NCI-H82 treated with DMSO at 0.1 percent for 48 hours (cell line): ENCODE results near the gene QPRT.
A peak's percentile ranks its signal among the peaks of the same experiment; 100 is the strongest.
"Not testable (repeated sequence)": the region's sequence is repeated elsewhere in the genome, so short reads cannot be mapped to it uniquely, and the experiment has no call there.

Experiments
- DNase-seq: peaks from one replicate; lab custom pipeline; 2025; ENCODE audit not compliant: unreplicated experiment; lab: John Stamatoyannopoulos, UW

QPRT gene

DNA sequence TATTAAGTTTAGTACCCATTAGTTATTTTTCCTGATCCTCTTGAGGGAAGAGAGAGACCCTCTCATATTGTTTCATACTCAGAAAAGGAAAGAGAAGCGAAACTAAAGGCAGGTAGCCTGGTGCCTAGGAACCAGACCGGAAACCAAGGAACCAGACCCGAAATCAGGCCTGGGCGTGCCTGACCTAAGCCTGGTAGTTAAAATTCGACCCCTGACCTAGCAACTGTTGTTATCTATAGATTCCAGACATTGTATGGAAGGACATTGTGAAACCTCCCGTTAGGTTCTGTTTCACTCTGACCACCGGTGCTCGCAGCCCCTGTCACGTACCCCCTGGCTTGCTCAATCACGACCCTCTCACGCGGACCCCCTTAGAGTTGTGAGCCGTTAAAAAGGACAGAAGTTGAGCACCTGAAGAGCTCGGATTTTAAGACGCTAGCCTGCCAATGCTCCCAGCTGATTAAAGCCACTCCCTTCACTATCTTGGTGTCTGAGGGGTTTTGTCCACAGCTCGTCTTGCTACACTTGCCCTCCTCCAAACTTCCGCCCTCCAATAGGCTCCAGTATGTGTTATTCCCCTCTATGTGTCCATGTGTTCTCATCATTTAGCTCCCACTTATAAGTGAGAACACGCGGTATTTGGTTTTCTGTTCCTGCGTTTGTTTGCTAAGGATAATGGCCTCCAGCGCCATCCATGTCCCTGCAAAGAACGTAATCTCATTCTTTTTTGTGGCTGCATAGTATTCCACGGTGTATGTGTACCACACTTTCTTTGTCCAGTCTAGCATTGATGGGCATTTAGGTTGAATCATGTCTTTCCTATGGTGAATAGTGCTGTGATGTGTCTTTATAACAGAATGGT lies 10.7 kb downstream of the QPRT start:
- not testable (repeated sequence) for DNase-seq

DNA sequence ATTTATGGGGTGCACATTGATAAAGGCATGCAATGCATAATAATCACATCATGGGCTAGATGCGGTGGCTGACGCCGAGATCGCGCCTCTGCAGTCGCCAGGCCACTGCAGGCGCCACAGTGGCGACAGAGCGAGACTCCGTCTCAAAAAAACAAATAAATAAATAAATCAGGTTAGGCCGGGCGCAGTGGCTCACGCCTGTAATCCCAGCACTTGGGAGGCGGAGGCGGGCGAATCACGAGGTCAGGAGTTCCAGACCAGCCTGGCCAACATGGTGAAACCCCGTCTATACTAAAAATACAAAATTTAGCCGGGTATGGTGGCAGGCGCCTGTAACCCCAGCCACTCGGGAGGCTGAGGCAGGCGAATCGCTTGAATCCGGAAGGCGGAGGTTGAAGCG lies 13.6 kb downstream of the QPRT start:
- DNase-seq = not testable (repeated sequence)

DNA sequence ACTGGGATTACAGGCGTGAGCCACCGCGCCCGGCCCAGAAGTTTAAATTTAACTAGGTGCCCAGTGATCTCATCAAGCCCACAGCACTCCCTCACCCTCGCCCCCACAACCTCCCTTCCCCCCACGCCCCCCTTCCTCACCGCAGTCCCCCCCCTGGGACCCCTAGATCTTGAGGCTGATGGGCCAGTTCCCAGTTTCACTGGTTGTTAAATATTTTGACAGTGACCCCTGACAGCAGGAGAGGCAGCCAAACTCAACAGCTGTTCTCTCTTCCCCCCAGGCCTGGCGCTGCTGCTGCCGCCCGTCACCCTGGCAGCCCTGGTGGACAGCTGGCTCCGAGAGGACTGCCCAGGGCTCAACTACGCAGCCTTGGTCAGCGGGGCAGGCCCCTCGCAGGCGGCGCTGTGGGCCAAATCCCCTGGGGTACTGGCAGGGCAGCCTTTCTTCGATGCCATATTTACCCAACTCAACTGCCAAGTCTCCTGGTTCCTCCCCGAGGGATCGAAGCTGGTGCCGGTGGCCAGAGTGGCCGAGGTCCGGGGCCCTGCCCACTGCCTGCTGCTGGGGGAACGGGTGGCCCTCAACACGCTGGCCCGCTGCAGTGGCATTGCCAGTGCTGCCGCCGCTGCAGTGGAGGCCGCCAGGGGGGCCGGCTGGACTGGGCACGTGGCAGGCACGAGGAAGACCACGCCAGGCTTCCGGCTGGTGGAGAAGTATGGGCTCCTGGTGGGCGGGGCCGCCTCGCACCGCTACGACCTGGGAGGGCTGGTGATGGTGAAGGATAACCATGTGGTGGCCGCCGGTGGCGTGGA lies 15.6 kb downstream of the QPRT start:
- DNase-seq = no peak

DNA sequence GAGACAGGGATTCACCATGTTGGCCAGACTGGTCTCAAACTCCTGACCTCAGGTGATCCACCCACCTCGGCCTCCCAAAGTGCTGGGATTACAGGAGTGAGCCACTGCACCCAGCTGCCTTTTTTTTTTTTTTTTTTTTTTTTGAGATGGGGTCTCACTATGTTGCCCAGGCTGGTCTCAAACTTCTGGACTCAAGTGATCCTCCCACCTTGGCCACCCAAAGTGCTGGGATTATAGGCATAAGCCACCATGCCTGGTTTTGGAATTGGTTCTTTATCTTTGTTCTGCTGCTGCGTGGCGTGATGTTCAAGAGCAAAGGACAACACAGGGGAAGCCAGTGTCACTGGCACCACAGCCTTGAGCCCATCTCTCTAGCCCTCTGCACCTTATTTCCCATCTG lies 16.7 kb downstream of the QPRT start:
- DNase-seq = not testable (repeated sequence)

DNA sequence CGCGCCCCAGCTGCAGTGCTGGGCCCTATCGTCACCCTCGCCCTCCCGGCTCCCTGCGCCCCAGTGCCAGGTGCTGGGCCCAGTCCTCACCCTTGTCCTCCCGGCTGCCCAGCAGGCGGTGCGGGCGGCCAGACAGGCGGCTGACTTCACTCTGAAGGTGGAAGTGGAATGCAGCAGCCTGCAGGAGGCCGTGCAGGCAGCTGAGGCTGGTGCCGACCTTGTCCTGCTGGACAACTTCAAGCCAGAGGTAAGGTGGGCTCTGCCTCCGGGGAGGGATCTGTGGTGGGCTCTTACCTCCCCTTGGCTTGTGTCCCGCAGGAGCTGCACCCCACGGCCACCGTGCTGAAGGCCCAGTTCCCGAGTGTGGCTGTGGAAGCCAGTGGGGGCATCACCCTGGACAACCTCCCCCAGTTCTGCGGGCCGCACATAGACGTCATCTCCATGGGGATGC lies 17.9 kb downstream of the QPRT start:
- DNase-seq = no peak

GRCh38 chr16:29697391-29697790 lies 18.4 kb downstream of the QPRT start:
- DNase-seq = no peak

- no peak for DNase-seq
Measured at GRCh38 chr16:29698042-29698441, 19.1 kb downstream of the QPRT start.

GRCh38 chr16:29698484-29699323 lies 19.7 kb downstream of the QPRT start:
- no peak for DNase-seq

DNA sequence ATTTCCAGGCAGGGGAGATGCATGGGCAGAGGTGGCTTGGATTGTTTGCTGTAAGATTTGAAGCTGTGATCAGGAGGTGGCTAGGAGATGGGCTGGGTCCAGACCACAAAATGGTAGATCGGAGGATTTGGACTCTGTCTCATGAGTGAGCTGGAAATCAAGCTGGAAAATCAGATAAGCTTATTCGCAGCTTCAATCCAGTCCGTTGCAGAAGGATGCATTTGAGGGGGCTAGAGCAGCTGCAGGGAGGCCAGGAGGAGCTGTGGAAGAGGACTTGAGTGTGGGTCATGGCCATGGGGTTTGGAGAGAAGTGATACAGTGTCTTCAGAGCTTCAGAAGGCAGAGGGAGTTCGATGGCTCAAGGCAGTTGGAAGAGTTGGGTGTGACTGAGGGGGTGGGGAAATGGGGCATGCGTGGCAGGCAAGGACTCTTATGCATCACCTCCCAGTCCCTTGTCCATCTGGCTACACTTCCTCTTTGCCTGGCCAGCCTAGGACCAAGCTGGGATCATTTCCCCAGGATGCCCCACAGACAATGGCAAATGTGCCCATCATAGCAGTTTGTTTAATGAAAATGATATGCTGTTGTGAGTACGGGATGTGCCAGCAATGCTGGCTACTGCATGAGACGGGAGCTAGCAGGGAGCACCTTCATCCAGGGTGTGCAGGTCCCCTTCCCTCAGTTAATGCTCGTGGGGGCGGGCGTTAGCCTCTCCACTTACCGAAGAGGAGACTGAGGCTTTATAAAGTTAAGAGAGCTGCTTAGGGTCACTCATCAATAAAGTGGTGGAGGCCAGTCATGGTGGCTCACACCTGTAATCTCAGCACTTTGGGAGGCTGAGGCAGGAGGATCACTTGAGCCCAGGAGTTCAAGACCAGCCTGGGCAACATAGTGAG lies 20.6 kb downstream of the QPRT start:
- no peak for DNase-seq

DNA sequence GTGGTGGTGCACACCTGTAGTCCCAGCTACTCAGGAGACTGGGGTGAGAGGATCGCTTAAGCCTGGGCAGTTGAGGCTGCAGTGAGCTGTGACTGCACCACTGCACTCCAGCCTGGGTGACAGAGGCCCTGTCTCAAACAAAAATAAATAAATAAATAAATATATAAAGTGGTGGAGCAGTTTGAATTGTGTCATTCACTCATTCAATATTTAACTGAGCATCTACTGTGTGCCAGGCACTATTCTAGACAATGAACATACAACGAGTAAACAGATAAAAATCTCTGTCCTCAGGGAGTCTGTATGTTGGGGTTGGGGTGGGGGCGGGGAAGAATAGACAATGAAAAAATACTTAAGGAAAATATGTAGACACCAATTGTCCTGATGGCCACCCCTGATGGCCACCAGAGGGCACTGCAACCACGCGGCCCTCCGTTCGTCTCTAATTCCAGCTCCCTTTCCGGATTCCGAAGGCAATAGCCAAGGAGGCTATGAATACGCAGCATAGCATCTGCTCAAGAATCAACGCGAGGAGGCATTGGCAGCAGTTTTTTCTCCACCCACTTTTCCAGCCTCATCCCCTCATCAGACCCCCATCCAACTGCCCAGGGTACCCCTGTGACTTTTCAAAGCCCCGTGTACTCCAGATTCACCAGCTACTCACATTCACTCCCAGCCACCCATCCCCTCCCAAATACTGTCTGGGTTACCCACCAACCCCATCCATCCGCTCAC lies 21.4 kb downstream of the QPRT start:
- DNase-seq = peak; percentile 50

- no peak for DNase-seq
Measured at GRCh38 chr16:29701214-29701555, 22.2 kb downstream of the QPRT start.

DNA sequence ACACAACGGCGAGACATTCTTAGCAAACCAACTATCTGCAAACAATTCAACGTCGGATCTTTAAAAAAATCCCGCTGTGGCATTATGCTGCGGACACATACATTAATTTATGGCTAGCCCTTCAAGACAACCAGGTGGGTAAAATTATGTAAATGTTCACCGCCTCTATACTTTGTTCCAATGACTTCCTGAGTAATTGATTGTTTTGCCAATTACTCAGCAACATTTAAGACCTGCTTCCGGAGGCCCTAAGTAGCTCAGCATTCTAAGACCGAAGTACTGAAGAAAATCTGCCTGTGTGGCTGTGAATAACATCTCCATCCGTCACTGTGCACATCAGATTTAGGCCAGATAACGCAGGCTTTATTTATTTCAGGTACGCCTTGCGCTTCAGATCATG lies 23.3 kb downstream of the QPRT start:
- no peak for DNase-seq

DNA sequence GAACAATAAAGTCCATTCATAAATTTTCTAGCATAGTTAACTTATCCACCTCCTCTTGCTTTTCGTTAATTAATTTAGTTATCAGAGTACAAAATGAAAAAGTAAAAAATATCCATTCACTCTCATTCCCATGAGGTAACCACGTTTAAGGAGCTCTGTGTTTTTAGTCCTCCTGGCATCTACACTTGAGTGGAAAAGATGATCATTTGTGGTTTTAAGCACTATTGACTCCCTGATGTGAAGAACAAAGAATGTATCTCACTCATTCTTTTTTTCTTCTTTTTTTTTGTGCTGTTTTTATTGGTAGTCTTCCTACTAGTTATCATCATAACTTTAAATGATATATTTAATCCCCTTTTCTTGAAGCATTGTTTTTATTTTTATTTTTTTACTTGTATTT lies 26.1 kb downstream of the QPRT start:
- DNase-seq = no peak

DNA sequence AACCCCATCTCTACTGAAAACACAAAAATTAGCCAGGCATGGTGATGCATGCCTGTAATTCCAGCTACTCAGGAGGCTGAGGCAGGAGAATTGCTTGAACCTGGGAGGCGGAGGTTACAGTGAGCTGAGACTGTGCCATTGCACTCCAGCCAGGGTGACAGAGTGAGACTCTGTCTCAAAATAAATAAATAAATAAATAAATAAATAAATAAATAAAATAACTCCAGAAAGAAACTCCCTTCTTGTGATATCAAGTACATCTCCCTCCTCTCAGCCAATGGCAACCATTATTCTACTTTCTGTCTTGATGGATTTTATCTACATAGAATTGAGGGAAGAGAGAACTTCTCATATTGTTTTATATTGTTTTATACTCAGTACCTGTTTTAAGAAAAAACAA lies 28.2 kb downstream of the QPRT start:
- not testable (repeated sequence) for DNase-seq

DNA sequence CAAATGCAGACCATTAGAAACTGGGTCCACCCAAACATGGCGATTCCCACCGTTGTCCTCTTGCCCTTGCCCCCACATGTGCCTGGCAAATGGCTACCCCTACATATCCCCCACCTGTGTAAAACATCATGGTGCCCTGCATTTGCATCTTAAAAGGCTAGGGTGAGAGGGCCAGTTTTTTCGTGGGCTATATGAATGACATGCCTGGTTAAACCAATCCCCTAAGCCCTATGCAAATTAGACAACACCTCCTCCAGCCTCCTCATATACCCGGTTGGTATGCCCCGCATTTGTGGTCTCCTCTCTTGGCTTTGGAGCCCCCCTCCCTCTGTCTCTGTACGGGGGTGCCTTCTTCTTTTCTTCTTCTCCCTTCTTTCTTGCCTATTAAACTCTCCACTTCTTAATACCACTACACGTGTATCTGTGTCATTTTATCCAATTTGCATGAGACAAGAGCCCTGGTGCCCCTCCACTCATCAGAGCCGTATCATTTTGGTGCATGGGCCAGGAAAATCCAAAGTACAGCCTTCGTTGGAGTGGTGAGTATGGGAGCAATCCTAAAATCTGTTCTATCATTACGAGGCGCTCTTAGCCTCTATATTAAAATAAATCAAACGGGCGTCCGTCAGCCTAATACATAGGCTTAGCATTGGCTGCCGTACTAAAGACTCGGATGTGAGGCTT lies 30.1 kb downstream of the QPRT start:
- DNase-seq = no peak

GRCh38 chr16:29709657-29710056 lies 30.7 kb downstream of the QPRT start:
- DNase-seq = not testable (repeated sequence)

DNA sequence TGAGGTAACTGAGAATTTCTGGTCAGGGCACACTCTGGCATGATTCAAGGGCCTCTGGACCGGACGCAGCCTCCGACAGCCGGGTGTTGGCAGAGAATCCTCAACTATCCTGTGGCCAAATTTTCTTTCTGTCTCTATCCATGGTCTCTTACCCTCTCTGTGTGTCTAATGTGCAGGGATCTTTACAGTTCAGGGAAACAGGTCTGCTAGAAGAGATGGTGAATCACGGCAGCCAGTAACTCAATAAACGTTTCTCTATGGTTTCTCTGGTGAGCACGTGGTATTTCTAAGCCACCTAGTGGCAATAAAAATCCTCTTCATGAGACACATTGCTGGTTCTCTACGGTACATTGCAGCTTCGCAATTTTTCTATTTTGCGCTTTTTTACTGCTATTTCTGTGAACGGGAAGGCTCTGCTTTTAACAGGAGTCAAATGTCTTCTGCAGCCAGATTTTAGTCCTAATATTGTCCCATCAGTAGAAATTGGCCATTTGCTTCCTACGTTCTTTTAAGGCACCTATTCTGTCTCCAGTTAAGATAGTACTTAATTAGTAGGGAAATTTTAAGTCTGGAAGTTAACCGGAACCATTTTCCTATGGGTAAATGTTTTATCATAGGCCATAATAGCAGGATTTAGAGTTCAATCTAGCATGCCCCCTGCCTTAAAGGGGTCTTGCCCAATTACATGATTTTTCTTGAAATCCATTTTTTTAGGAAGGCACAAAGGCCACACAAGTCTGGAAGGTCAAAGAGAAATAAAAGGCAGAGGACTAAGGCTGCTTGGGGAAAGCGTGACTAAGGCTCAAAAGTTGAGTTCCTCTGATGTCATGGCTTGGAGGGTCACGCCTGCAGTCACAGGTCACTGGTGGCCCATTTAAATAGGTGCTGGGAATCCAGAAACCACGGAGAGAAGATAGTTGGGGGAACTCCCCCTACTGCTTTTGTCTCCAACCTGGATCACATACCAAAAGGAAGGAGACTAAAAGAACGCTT lies 31.5 kb downstream of the QPRT start:
- DNase-seq = no peak

DNA sequence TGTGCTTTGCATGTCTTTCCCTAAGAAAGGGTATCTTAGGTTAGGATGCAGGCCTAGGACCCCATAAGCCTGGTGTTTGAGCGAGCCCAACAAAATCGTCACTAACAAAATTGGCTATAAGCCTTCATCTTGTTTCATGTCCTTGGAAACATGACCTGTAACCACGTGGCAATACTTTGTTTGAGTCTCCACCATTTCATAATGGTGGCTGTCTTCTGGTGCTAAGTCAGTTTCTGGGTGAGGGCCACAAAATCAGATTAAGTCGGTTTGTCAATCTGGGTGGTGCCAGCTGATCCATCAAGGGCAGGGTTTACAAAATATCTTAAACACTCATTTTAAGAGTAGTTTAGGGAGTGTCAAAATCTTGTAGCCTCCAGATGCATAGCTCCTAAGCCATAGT lies 33.8 kb downstream of the QPRT start:
- DNase-seq = peak; percentile 88
